Ascending aorta (tissue), 2 donors: ENCODE measurements around the gene FAM118A. TPM values are rescaled to one million over a fixed set of nuclear protein-coding genes. Genes with fewer than 3 reads are reported as not detected.

ENCODE experiments used
- DNase-seq, 2 donors: peaks; one replicate each; pipeline ENCODE4 v3.0.0-alpha.2; 2019; ENCODE audit warnings: low spot score in 2 of 2
- H3K27ac ChIP-seq, 2 donors: fragments of 200-600 bp; sonication (generic); one replicate each; pipeline ENCODE4 v1.5.1; 2016 to 2017; ENCODE audit warnings: mild to moderate bottlenecking in 1 of 2
- H3K27me3 ChIP-seq: fragments of 200-600 bp; sonication (generic); one replicate; pipeline ENCODE4 v1.5.1; 2017
- H3K36me3 ChIP-seq, 2 donors: fragments of 200-600 bp; sonication (generic); one replicate each; pipeline ENCODE4 v1.5.1; 2016
- H3K4me1 ChIP-seq, 2 donors: fragments of 200-600 bp; sonication (generic); one replicate each; pipeline ENCODE4 v1.5.1; 2016 to 2017; ENCODE audit warnings: mild to moderate bottlenecking in 1 of 2
- H3K4me3 ChIP-seq, 2 donors: fragments of 200-600 bp; sonication (generic); one replicate each; pipeline ENCODE4 v1.5.1; 2016 to 2017; ENCODE audit warnings: mild to moderate bottlenecking in 1 of 2
- H3K9me3 ChIP-seq, 2 donors: fragments of 200-600 bp; sonication (generic); one replicate each; pipeline ENCODE4 v1.5.1; 2016
- intact Hi-C: fragments of 100-400 bp; cut with DNase I; formaldehyde crosslinking; loops from one replicate; pipeline ENCODE4 v1.15.1; 2023
- total RNA-seq: library from RNA; depleted of rRNA; stranded (reverse); fragments of >200 nt; gene quantifications from one replicate; pipeline ENCODE4 v1.1.0, GENCODE V29; 2016
- TF ChIP-seq, protein P1 (sequence below), 3 experiments: fragments of 200-600 bp in 2 of 3; fragments of 450-650 bp in 1 of 3; sonication (generic) in 2 of 3; IDR thresholded peaks; one replicate each; pipeline ENCODE4 v1.5.1; 2016 to 2019; ENCODE audit warnings: antibody characterized with exemption in 3 of 3, mild to moderate bottlenecking in 1 of 3, moderate library complexity in 1 of 3

FAM118A gene
- total RNA-seq, 1 donor from 2014 or later, result 23.5 TPM

- peak overlapping the region; percentile 35 to 45 for H3K4me3 ChIP-seq
- intact Hi-C loops, result loop anchor here (1.0 to 10.0 kb wide), 2 partner anchors 19 to 797 kb away; no protein-coding TSS in a partner anchor
Measured at GRCh38 chr22:45318168-45318557, 8.4 kb downstream of the FAM118A start.

DNA sequence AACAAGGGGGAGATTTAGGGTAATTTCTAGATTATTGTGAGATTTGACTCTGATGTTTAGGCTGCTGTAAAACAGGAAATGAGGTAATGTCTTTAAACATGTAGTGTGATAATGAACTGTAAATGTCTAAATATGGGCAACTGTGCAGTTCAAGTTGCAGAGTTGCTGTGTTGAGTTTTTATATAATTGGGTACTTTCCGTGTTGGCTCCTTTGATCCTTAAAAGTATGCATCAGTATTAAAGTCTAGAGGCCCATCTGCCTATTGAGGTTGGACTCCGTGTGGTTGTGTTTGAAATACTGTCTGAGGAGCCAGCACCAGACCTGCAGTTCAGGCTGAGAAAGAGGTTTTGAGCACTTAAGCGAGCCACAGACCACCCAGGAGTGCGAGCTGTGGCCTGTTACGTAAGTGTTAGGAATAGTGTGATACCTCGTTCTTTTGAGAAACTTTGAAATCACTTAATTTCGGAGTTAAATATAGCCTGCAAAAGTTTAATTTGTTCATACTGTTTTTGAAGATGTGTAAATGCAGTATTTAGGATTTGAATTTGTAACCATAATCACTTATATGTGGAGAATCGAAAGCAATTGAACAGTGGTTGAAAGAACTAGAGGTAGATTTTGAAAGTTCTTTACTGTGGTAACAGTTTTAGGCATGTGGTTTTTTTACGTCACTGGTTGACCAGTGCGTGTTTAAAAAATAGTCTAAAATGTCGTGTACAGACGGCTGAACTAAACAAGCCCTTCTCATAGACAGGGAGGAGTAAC lies 9.0 kb downstream of the FAM118A start:
- no peak for DNase-seq
- no peaks in the 10 kb centered on the region for H3K27me3 ChIP-seq
- H3K4me1 ChIP-seq, result peaks cover 11 to 50% of the 10 kb centered on the region in 2 donors
- TF ChIP-seq, protein P1, sequence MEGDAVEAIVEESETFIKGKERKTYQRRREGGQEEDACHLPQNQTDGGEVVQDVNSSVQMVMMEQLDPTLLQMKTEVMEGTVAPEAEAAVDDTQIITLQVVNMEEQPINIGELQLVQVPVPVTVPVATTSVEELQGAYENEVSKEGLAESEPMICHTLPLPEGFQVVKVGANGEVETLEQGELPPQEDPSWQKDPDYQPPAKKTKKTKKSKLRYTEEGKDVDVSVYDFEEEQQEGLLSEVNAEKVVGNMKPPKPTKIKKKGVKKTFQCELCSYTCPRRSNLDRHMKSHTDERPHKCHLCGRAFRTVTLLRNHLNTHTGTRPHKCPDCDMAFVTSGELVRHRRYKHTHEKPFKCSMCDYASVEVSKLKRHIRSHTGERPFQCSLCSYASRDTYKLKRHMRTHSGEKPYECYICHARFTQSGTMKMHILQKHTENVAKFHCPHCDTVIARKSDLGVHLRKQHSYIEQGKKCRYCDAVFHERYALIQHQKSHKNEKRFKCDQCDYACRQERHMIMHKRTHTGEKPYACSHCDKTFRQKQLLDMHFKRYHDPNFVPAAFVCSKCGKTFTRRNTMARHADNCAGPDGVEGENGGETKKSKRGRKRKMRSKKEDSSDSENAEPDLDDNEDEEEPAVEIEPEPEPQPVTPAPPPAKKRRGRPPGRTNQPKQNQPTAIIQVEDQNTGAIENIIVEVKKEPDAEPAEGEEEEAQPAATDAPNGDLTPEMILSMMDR (IDR thresholded peaks at IDR 0.05), result no peak
- H3K4me3 ChIP-seq, result peak overlapping the region; percentile 35 to 45
- intact Hi-C loops, result loop anchor here (1.0 to 10.0 kb wide), 2 partner anchors 19 to 796 kb away; no protein-coding TSS in a partner anchor
- H3K27ac ChIP-seq, result peak overlapping the region; percentile 96
- H3K36me3 ChIP-seq, result peaks cover 10 to 15% of the 10 kb centered on the region in 2 donors
- no peaks in the 10 kb centered on the region for H3K9me3 ChIP-seq

More at GRCh38 chr22:45318168-45318557, 8.4 kb downstream of the FAM118A start:
- no peaks in the 10 kb centered on the region for H3K27me3 ChIP-seq
- DNase-seq, result peak; percentile 80 to 96
- H3K9me3 ChIP-seq, result no peaks in the 10 kb centered on the region
- TF ChIP-seq, protein P1 (IDR thresholded peaks at IDR 0.05), result no peak
- peaks cover 11 to 50% of the 10 kb centered on the region in 2 donors for H3K4me1 ChIP-seq
- peaks cover 4 to 9% of the 10 kb centered on the region in 2 donors for H3K36me3 ChIP-seq
- H3K27ac ChIP-seq, result peak overlapping the region; percentile 96

DNA sequence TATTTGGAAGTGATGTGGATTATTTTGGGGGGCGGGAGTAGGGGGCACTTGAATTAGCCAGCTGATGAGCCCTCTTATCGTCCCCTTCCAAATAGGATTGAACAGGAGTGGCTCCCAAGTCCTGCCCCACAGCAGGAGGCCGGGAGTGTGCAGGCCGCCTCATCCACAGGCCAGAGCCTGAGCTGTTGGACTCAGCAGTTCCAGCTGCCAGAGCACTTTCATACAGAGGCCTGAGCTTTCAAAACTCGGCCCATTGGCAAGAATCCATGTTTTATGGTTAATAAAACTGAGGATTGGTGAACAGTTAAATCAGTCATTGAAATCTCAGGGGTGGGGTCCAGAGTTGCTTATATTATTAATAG lies 9.6 kb downstream of the FAM118A start:
- no peaks in the 10 kb centered on the region for H3K9me3 ChIP-seq
- TF ChIP-seq, protein P1 (IDR thresholded peaks at IDR 0.05), result no peak
- H3K4me1 ChIP-seq, result peaks cover 11 to 50% of the 10 kb centered on the region in 2 donors
- H3K27ac ChIP-seq, result peak overlapping the region; percentile 96
- intact Hi-C loops, result loop anchor here (10.0 kb wide), 1 partner anchor 795 kb away; no protein-coding TSS in a partner anchor
- peaks cover 15 to 20% of the 10 kb centered on the region in 2 donors for H3K36me3 ChIP-seq
- H3K4me3 ChIP-seq, result peak overlapping the region in 1 of 2 donors; percentile 45
- no peak for DNase-seq
- H3K27me3 ChIP-seq, result no peaks in the 10 kb centered on the region

DNA sequence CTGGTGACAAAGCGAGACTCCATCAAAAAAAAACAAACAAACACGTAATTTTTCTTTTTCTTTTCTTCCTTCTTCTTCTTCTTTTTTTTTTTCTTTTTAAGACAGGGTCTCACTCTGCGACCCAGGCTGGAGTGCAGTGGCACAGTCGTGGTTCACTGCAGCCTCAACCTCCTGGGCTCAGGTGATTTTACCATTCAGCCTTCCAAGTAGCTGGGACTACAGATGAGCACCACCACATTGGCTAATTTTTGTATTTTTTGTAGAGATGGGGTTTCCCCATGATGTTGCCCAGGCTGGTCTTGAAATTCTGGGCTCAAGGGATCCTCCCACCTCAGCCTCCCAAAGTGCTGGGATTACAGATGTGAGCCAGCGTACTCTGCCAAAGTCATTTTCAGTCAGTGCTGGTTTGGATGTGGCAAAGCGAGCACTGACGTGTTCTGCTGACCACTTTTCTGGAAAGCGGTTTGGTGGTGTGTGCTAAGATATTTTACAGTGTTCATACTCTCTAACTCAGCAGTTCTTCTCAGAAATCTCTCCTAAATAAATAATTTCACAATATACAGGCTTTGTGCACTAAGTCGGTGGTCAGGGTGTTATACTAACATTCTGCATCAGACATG lies 10.7 kb downstream of the FAM118A start:
- Histone ChIP-seq H3K36me3 (peaks cover 15 to 32% of the 10 kb centered on the region in 2 donors), H3K27me3 (no peaks in the 10 kb centered on the region), H3K9me3 (no peaks in the 10 kb centered on the region), H3K4me1 (peaks cover 11 to 50% of the 10 kb centered on the region in 2 donors), H3K27ac (peak overlapping the region; percentile 96), H3K4me3 (no peak overlapping the region)
- TF ChIP-seq, protein P1 (IDR thresholded peaks at IDR 0.05), result no peak
- peak in 1 of 2 donors; percentile 83 for DNase-seq
- intact Hi-C loops, result no loop called here

GRCh38 chr22:45321827-45322226 lies 12.1 kb downstream of the FAM118A start:
- Histone ChIP-seq H3K4me1 (peaks cover 10 to 43% of the 10 kb centered on the region in 2 donors), H3K27me3 (no peaks in the 10 kb centered on the region), H3K4me3 (no peak overlapping the region), H3K36me3 (peaks cover 20 to 40% of the 10 kb centered on the region in 2 donors), H3K27ac (no peak overlapping the region), H3K9me3 (no peaks in the 10 kb centered on the region)
- DNase-seq, result no peak
- TF ChIP-seq, protein P1 (IDR thresholded peaks at IDR 0.05), result no peak
- intact Hi-C loops, result no loop called here
